GM12801 (cell line): ENCODE measurements around the gene NIFK.

Experiments used
- CTCF ChIP-seq: IDR thresholded peaks from one replicate; pipeline ENCODE4 v1.5.1; 2011; ENCODE audit warnings: control low read depth; ENCODE audit not compliant: insufficient read length; ENCODE audit errors: extremely low read depth

The NIFK gene

DNA sequence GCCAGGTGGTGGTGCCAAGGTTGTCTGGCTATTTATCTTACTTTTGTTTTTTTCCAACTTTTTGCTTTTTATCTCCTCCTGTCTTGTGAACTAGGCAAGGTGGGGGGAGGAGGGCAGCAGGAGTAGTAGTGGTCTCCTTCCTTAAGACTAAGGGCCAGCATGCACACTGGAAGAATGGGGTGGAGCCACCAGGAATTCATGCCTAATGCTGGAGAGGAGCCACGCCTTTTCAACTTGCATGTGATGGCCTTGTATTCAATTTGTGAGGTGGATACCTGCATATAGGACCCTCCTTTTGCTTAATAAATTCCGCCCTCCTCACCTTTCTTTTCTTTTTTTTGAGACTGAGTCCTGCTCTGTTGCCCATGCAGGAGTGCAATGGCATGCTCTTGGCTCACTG is 49.8 kb downstream of the NIFK start:
- TF ChIP-seq CTCF = no peak

GRCh38 chr2:121686218-121686617 is 50.5 kb downstream of the NIFK start:
- TF ChIP-seq CTCF = no peak

GRCh38 chr2:121682396-121683298 is 54.0 kb downstream of the NIFK start:
- TF ChIP-seq CTCF = no peak

DNA sequence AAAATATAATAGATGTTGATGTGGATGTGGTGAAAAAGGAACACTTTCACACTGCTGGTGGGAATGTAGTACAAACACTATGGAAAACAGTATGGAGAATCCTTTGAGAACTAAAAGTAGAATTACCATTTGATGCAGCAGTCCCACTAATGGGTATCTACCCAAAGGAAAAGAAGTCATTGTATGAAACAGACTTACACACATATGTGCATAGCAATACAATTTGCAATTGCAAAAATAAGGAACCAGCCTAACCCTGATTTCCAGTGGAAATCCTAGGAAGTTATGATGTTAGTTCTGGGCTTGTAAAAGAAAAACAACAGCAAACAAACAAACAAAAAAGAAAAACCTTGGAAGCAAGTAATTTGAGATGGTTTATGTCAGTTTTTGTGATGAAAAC is 58.8 kb downstream of the NIFK start:
- TF ChIP-seq CTCF = no peak
